H54 (cell line): ENCODE measurements around the gene MED28.
"Not testable (repeated sequence)": the region's sequence is repeated elsewhere in the genome, so short reads cannot be mapped to it uniquely, and the experiment has no call there.

Source experiments
- DNase-seq: peaks from one replicate; pipeline ENCODE4 v3.0.0; 2011; ENCODE audit warnings: low spot score, mixed read lengths; ENCODE audit not compliant: insufficient read length
- FAIRE-seq: peaks from 3 replicates; lab custom pipeline; 2011; peaks lifted over from hg19 to GRCh38; lab: Jason Lieb, UNC
- POLR2A ChIP-seq: IDR thresholded peaks from 2 replicates; pipeline ENCODE4 v1.6.1; 2011; ENCODE audit warnings: low read depth, mild to moderate bottlenecking, low read length

The MED28 gene

GRCh38 chr4:17636341-17636695 lies 21.9 kb downstream of the MED28 start:
- TF ChIP-seq POLR2A, result no peak
- DNase-seq (no peak), FAIRE-seq (no peak)

GRCh38 chr4:17636696-17637622 lies 22.5 kb downstream of the MED28 start:
- FAIRE-seq (no peak), DNase-seq (peak; percentile 68)
- no peak for TF ChIP-seq POLR2A

- no peak for FAIRE-seq
- DNase-seq, result no peak
- TF ChIP-seq POLR2A, result no peak
These were observed 24.7 kb downstream of the MED28 start for GRCh38 chr4:17639136-17639535.

- FAIRE-seq, result no peak
- TF ChIP-seq POLR2A, result no peak
- no peak for DNase-seq
These were observed 27.9 kb downstream of the MED28 start for GRCh38 chr4:17642398-17642783.

- DNase-seq, result no peak
- no peak for TF ChIP-seq POLR2A
- no peak for FAIRE-seq
These were observed 32.3 kb downstream of the MED28 start for GRCh38 chr4:17646693-17647092.

GRCh38 chr4:17647176-17647806 lies 32.9 kb downstream of the MED28 start:
- FAIRE-seq, result no peak
- no peak for TF ChIP-seq POLR2A
- no peak for DNase-seq

GRCh38 chr4:17647927-17648326 lies 33.5 kb downstream of the MED28 start:
- FAIRE-seq, result no peak
- TF ChIP-seq POLR2A, result no peak
- no peak for DNase-seq

- no peak for TF ChIP-seq POLR2A
- DNase-seq (no peak), FAIRE-seq (no peak)
These were observed 36.0 kb downstream of the MED28 start for GRCh38 chr4:17650406-17650805.

GRCh38 chr4:17654701-17655100 lies 40.3 kb downstream of the MED28 start:
- TF ChIP-seq POLR2A, result no peak
- DNase-seq, result no peak
- FAIRE-seq, result no peak

- FAIRE-seq (no peak), DNase-seq (no peak)
- TF ChIP-seq POLR2A, result no peak
These were observed 42.6 kb downstream of the MED28 start for GRCh38 chr4:17657090-17657489.

- no peak for FAIRE-seq
- TF ChIP-seq POLR2A, result no peak
- no peak for DNase-seq
These were observed 43.4 kb downstream of the MED28 start for GRCh38 chr4:17657849-17658248.

GRCh38 chr4:17659196-17659595 lies 44.8 kb downstream of the MED28 start:
- not testable (repeated sequence) for DNase-seq, FAIRE-seq

- FAIRE-seq (no peak), DNase-seq (no peak)
- no peak for TF ChIP-seq POLR2A
These were observed 48.3 kb downstream of the MED28 start for GRCh38 chr4:17662694-17663093.

GRCh38 chr4:17664755-17665154 lies 50.3 kb downstream of the MED28 start:
- DNase-seq (no peak), FAIRE-seq (no peak)
- no peak for TF ChIP-seq POLR2A

- TF ChIP-seq POLR2A, result no peak
- DNase-seq (no peak), FAIRE-seq (no peak)
These were observed 50.9 kb downstream of the MED28 start for GRCh38 chr4:17665346-17665745.
